AG10803 (cell line): ENCODE results near the gene TMEM200B.

Source experiments
- DNase-seq: peaks from one replicate; pipeline ENCODE4 v3.0.0; 2010; ENCODE audit warnings: low read depth
- H3K4me3 ChIP-seq: 2 replicates; pipeline ENCODE4 v1.5.1; 2011; ENCODE audit warnings: mild to moderate bottlenecking, low read length, control low read depth
- CTCF ChIP-seq: conservative IDR thresholded peaks from 2 replicates; pipeline ENCODE4 v1.5.1; 2011; ENCODE audit warnings: mild to moderate bottlenecking, low read length, control low read depth, inconsistent platforms

TMEM200B gene

GRCh38 chr1:29123887-29124365 lies at the start of gene TMEM200B:
TMEM200B (minus strand) TSS chr1:29123903; CDS start chr1:29121828, 2,075 bp downstream.
- DNase-seq: no peak
- H3K4me3 ChIP-seq: peak within 1 kb of the TSS; percentile 80
- TF ChIP-seq CTCF: no peak

- no peak for DNase-seq
- TF ChIP-seq CTCF: no peak
- no peak overlapping the region for H3K4me3 ChIP-seq
Measured at GRCh38 chr1:29172415-29172939, 48.8 kb upstream of the TMEM200B start.

GRCh38 chr1:29171521-29171920 lies 47.8 kb upstream of the TMEM200B start:
- TF ChIP-seq CTCF: no peak
- H3K4me3 ChIP-seq: no peak overlapping the region
- no peak for DNase-seq

- no peak for TF ChIP-seq CTCF
- peak; percentile 58 for DNase-seq
Measured at GRCh38 chr1:29171089-29171488, 47.4 kb upstream of the TMEM200B start.

GRCh38 chr1:29169976-29170375 lies 46.3 kb upstream of the TMEM200B start:
- H3K4me3 ChIP-seq: no peak overlapping the region
- TF ChIP-seq CTCF: no peak
- no peak for DNase-seq

More at GRCh38 chr1:29171089-29171488, 47.4 kb upstream of the TMEM200B start:
- no peak overlapping the region for H3K4me3 ChIP-seq

GRCh38 chr1:29167904-29168303 lies 44.2 kb upstream of the TMEM200B start:
- no peak for TF ChIP-seq CTCF
- DNase-seq: no peak
- no peak overlapping the region for H3K4me3 ChIP-seq

GRCh38 chr1:29166291-29166878 lies 42.7 kb upstream of the TMEM200B start:
- DNase-seq: peak; percentile 66
- TF ChIP-seq CTCF: no peak
- H3K4me3 ChIP-seq: no peak overlapping the region
